Measurements from ENCODE around the gene CEP131. TPM values are rescaled to one million over a fixed set of nuclear protein-coding genes. Genes with fewer than 3 reads are reported as not detected.

Gene CEP131
- total RNA-seq, 1 donor from 2014 or later: 6.1 TPM

DNA sequence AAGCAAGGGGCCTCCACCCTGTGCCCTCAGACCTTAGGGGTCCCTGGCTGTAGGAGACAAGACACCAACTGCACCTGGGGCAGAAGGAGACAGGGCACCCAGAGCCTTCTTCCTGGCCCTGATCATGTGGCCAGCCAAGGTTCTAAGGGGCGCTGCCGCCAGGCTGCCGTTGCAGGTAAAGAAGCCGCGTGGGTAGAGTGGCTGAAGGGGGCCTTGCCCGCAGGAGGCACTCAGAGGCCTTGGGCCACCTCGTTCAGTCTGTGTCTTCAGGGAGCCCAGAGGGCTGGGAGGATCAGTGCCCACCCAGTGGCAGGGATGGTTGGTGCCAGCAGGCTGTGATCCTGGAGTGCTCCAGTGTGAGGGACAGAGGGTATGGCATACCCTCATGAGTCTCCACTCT, 55.1 kb downstream of the CEP131 start:
- no peaks in the 10 kb centered on the region for H3K27me3 ChIP-seq
- intact Hi-C loops (cut with DNase I): no loop called here
- no peak overlapping the region for H3K27ac ChIP-seq
- no peaks in the 10 kb centered on the region for H3K36me3 ChIP-seq
- no peak for DNase-seq (ENCODE audit: extremely low spot score in 2 of 2)
- no peak overlapping the region for H3K4me3 ChIP-seq
- H3K9me3 ChIP-seq: no peaks in the 10 kb centered on the region
- H3K4me1 ChIP-seq: peaks cover 7% of the 10 kb centered on the region
- TF ChIP-seq, protein P1, sequence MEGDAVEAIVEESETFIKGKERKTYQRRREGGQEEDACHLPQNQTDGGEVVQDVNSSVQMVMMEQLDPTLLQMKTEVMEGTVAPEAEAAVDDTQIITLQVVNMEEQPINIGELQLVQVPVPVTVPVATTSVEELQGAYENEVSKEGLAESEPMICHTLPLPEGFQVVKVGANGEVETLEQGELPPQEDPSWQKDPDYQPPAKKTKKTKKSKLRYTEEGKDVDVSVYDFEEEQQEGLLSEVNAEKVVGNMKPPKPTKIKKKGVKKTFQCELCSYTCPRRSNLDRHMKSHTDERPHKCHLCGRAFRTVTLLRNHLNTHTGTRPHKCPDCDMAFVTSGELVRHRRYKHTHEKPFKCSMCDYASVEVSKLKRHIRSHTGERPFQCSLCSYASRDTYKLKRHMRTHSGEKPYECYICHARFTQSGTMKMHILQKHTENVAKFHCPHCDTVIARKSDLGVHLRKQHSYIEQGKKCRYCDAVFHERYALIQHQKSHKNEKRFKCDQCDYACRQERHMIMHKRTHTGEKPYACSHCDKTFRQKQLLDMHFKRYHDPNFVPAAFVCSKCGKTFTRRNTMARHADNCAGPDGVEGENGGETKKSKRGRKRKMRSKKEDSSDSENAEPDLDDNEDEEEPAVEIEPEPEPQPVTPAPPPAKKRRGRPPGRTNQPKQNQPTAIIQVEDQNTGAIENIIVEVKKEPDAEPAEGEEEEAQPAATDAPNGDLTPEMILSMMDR (IDR thresholded peaks at IDR 0.05): no peak
- TF ChIP-seq POLR2A (IDR thresholded peaks at IDR 0.05): no peak
- no peak for TF ChIP-seq POLR2AphosphoS5 (IDR thresholded peaks at IDR 0.05; ENCODE audit: insufficient read depth in 1 of 2, low read depth in 1 of 2)

DNA sequence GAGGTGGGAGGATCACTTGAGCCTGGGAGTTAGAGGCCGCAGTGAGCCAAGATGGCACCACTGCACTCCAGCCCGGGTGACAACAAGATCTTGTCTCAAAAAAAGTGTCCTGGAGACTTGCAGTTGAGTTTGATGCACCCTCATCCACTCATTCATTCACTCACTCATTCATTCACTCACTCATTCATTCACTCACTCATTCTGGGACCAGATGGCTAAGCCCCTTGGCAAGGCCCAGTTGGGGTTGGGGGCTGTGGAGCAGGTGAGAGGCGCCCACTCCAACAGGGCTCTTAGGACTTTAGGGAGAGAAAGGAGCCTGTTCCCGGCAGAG, 55.6 kb downstream of the CEP131 start:
- H3K27me3 ChIP-seq: no peaks in the 10 kb centered on the region
- TF ChIP-seq POLR2A (IDR thresholded peaks at IDR 0.05): no peak
- H3K36me3 ChIP-seq: no peaks in the 10 kb centered on the region
- H3K4me3 ChIP-seq: no peak overlapping the region
- DNase-seq (ENCODE audit: extremely low spot score in 2 of 2): no peak
- no peak overlapping the region for H3K27ac ChIP-seq
- peaks cover 7% of the 10 kb centered on the region for H3K4me1 ChIP-seq
- no peaks in the 10 kb centered on the region for H3K9me3 ChIP-seq
- intact Hi-C loops (cut with DNase I): no loop called here

DNA sequence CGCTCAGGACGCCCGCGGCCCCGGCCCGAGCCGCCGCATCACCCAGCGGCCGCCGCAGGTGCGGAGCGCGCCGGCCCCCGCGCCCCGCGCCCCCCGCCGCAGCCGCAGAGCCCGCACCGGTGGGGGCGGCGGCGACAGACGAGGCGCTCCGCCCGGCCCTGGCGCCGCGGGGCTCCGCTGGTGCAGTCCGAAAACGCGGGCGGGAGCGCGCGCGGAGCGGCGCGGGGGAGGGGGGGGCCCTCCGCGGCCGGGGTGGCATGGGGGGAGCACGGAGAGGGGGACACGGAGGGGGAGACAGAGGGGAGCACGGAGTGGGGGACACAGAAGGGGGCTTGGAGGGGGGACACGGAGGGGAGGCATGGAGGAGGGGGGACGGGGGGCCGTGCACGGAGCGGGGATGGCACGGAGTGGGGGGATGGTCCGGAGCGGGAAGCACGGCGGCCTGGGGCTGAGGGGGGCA, 56.7 kb downstream of the CEP131 start, which contains the start of gene AATK:
Gene AATK (minus strand): TSS at position 189 of the 460 bp plus-strand sequence. CDS start 229 bp downstream, outside the sequence.
- H3K4me3 ChIP-seq: peak within 1 kb of the TSS; percentile 28 to 37
- no peak within 1 kb of the TSS for H3K27ac ChIP-seq
- no peak for DNase-seq (ENCODE audit: extremely low spot score in 2 of 2)
- no peaks in the 10 kb centered on the region for H3K36me3 ChIP-seq
- peaks cover 7% of the 10 kb centered on the region for H3K4me1 ChIP-seq
- H3K9me3 ChIP-seq: no peaks in the 10 kb centered on the region
- TF ChIP-seq POLR2A (IDR thresholded peaks at IDR 0.05) (no peak), POLR2AphosphoS5 (IDR thresholded peaks at IDR 0.05; ENCODE audit: insufficient read depth in 1 of 2, low read depth in 1 of 2) (no peak)
- TF ChIP-seq, protein P1 (IDR thresholded peaks at IDR 0.05): no peak
- no peaks in the 10 kb centered on the region for H3K27me3 ChIP-seq
- intact Hi-C loops (cut with DNase I): no loop called here

DNA sequence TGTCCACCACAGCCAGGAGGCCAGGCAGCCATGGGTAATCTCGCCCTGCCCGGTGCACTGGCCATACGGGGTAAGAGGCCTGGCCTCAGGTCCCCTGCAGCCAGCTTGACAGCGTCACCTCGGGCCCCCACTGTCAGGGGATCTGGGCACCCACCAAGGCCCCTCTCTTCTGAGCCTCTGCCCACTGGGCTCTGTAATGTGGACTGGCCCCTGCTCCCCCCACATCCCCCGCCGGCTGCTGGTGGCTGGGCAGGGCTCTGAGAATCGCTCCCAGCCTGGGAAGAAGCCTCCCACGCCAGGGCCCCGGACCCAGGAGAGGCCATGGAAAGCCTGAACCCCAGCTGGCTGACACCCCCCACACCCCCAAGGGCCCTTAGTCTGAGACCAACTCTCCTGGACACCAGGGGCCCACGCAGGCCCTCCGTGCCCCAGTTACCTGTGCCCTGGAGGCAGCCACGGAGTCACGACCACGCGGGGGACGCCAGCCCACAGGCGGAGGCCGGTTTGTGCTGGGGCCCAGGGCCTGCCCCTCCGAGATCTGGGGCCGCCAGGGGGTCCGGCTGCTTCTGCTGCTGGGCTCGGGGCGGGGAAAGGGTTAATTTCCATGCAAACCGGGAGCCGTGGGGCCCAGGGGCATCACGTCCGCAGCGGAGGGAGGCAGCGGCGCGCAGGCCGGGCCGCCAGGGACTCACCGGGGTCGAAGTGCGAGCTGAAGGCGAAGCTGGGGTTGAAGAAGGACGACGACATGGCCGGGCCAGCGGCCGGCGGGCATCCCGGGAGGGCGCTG, 57.3 kb downstream of the CEP131 start, which contains the start of gene PVALEF:
Gene PVALEF (plus strand): TSS at position 262 of the 787 bp plus-strand sequence. CDS start 15,720 bp downstream, outside the sequence.
- DNase-seq (ENCODE audit: extremely low spot score in 2 of 2): no peak
- Histone ChIP-seq H3K27ac (no peak within 1 kb of the TSS), H3K36me3 (no peaks in the 10 kb centered on the region), H3K27me3 (no peaks in the 10 kb centered on the region), H3K4me3 (peak within 1 kb of the TSS; percentile 28 to 37), H3K4me1 (peaks cover 12% of the 10 kb centered on the region), H3K9me3 (no peaks in the 10 kb centered on the region)
- TF ChIP-seq POLR2A (IDR thresholded peaks at IDR 0.05) (no peak), POLR2AphosphoS5 (IDR thresholded peaks at IDR 0.05; ENCODE audit: insufficient read depth in 1 of 2, low read depth in 1 of 2) (no peak)
- TF ChIP-seq, protein P1 (IDR thresholded peaks at IDR 0.05): no peak
- intact Hi-C loops (cut with DNase I): no loop called here

DNA sequence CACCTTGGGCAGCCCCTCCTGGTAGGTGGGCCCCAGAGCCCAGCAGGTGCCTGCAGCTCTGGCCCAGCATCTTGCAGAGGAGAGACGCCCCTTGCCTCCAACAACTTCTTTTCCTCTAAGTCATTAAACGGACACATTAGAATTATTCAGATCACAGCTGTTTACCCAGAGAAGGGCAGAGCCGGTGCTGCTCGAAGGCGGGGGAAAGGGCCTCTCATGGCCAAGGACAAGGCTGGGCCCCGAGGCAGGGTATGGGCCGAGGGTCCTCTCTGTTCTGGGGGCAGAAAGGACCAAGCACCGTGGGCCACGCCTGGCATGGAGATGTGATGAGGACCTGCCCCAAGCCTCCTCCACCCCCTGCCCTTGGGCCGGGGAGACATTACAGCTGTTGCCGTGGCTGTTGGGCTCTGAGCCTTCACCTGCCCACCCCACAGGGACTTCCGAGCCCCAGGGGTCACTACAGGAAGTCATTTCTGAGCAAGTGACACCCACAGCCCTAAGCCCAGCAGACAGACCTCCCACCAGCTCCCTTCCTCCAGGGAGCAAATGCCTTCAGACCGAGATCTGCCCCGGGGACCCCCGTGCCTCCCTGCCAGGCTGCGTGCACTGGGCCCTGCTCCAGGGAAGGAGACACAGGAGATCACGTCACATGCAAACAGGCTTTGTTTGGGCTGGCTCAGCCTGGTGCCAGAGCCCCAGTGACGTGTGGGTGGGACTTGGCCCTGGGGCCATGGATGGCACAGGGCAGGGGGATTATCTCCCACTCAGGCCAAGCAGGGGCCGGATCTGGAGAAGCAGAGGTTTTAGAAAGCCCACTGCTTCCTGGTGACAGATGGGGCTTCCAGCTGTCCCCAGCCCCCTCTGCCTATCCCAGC, 58.2 kb downstream of the CEP131 start:
- Histone ChIP-seq H3K27me3 (no peaks in the 10 kb centered on the region), H3K4me3 (no peak overlapping the region), H3K27ac (no peak overlapping the region), H3K4me1 (peaks cover 13% of the 10 kb centered on the region), H3K9me3 (no peaks in the 10 kb centered on the region), H3K36me3 (no peaks in the 10 kb centered on the region)
- intact Hi-C loops (cut with DNase I): no loop called here
- no peak for DNase-seq (ENCODE audit: extremely low spot score in 2 of 2)
- no peak for TF ChIP-seq POLR2A (IDR thresholded peaks at IDR 0.05)
- TF ChIP-seq, protein P1 (IDR thresholded peaks at IDR 0.05): no peak
- TF ChIP-seq POLR2AphosphoS5 (IDR thresholded peaks at IDR 0.05; ENCODE audit: insufficient read depth in 1 of 2, low read depth in 1 of 2): no peak

All from vagina (tissue), 2 donors.